H1 (cell line): ENCODE measurements around the gene TXNRD2. TPM values are rescaled to one million over a fixed set of nuclear protein-coding genes. Genes with fewer than 3 reads are reported as not detected.
A peak's percentile ranks its signal among the peaks of the same experiment; 100 is the strongest.

Experiments used
- CTCF ChIA-PET: fragments of 300-600 bp; sonication (Branson Sonifier 250); formaldehyde crosslinking; loops from one replicate; lab custom pipeline; 2021; ENCODE audit not compliant: partially characterized antibody; lab: Charles Lee
- POLR2A ChIA-PET: fragments of 300-600 bp; sonication (Branson Sonifier 250); formaldehyde crosslinking; loops from one replicate; lab custom pipeline; 2021; ENCODE audit warnings: inconsistent platforms; ENCODE audit not compliant: partially characterized antibody; lab: Charles Lee
- DNase-seq, 2 experiments: peaks; one replicate each; pipeline versions ENCODE4 v3.0.0 to v3.0.0-alpha.2; 2010 to 2022; ENCODE audit warnings: low spot score in 2 of 2, low read depth in 1 of 2, mixed read lengths in 1 of 2
- FAIRE-seq: peaks from 2 replicates; lab custom pipeline; 2011; peaks lifted over from hg19 to GRCh38; lab: Jason Lieb, UNC
- H2AFZ ChIP-seq: 2 replicates; pipeline ENCODE4 v1.8.1; 2012; ENCODE audit warnings: low read length, inconsistent platforms
- H2AK5ac ChIP-seq: 2 replicates; pipeline ENCODE4 v1.6.1; 2013; ENCODE audit warnings: low read depth, low read length
- H2BK120ac ChIP-seq: replicated peaks from 2 replicates; pipeline ENCODE3; 2013; ENCODE audit warnings: low read depth, low read length, inconsistent platforms
- H2BK12ac ChIP-seq: 2 replicates; pipeline ENCODE4 v1.6.1; 2013; ENCODE audit warnings: low read depth, low read length
- H2BK15ac ChIP-seq: 2 replicates; pipeline ENCODE4 v1.6.1; 2013; ENCODE audit warnings: low read length
- H2BK20ac ChIP-seq: 2 replicates; pipeline ENCODE4 v1.6.1; 2013; ENCODE audit warnings: low read length
- H2BK5ac ChIP-seq: 2 replicates; pipeline ENCODE4 v1.6.1; 2013; ENCODE audit warnings: low read depth, low read length
- H3K14ac ChIP-seq: 2 replicates; pipeline ENCODE4 v1.6.1; 2013; ENCODE audit warnings: inconsistent platforms; ENCODE audit not compliant: insufficient read length
- H3K18ac ChIP-seq: 2 replicates; pipeline ENCODE4 v1.6.1; 2013; ENCODE audit warnings: low read length; ENCODE audit errors: extremely low read depth
- H3K23ac ChIP-seq: 2 replicates; pipeline ENCODE4 v1.6.1; 2013; ENCODE audit warnings: inconsistent platforms; ENCODE audit not compliant: insufficient read length
- H3K23me2 ChIP-seq: 2 replicates; pipeline ENCODE4 v1.6.1; 2013; ENCODE audit warnings: low read depth, low read length
- H3K27ac ChIP-seq: 2 replicates; pipeline ENCODE4 v1.6.1; 2011; ENCODE audit warnings: low read depth, low read length, inconsistent platforms
- H3K27me3 ChIP-seq, 4 experiments: replicated peaks in 1 of 4; 1 replicate in 1 of 4; 2 replicates in 3 of 4; pipeline versions ENCODE4 v1.6.1 to v1.8.1; 2011 to 2013; ENCODE audit warnings: low read length in 3 of 4, mild to moderate bottlenecking in 3 of 4, inconsistent platforms in 2 of 4, mixed read lengths in 2 of 4, moderate library complexity in 1 of 4; ENCODE audit not compliant: control insufficient read depth in 3 of 4, insufficient read depth in 3 of 4; ENCODE audit errors: extremely low read depth in 1 of 4
- H3K36me3 ChIP-seq, 4 experiments: 2 replicates each; pipeline versions ENCODE4 v1.6.1 to v1.8.1; 2011 to 2013; ENCODE audit warnings: mild to moderate bottlenecking in 4 of 4, low read length in 3 of 4, moderate library complexity in 2 of 4, control low read depth in 1 of 4, inconsistent platforms in 1 of 4; ENCODE audit not compliant: insufficient read depth in 4 of 4, control insufficient read depth in 2 of 4
- H3K4ac ChIP-seq: replicated peaks from 2 replicates; pipeline ENCODE3; 2013; ENCODE audit warnings: low read length, low read depth, mixed read lengths, inconsistent platforms; ENCODE audit not compliant: insufficient read length
- H3K4me1 ChIP-seq, 4 experiments: replicated peaks in 1 of 4; 1 replicate in 1 of 4; 2 replicates in 3 of 4; pipeline versions ENCODE4 v1.6.1 to v1.8.1; 2011 to 2013; ENCODE audit warnings: low read length in 3 of 4, inconsistent platforms in 2 of 4, mixed read lengths in 1 of 4; ENCODE audit not compliant: insufficient read depth in 4 of 4, control insufficient read depth in 3 of 4
- H3K4me2 ChIP-seq, 2 experiments: 2 replicates each; pipeline versions ENCODE4 v1.6.1 to v1.8.1; 2011 to 2013; ENCODE audit warnings: low read depth in 2 of 2, low read length in 2 of 2, control low read depth in 1 of 2, inconsistent platforms in 1 of 2, mild to moderate bottlenecking in 1 of 2; ENCODE audit not compliant: insufficient read depth in 1 of 2
- H3K4me3 ChIP-seq, 4 experiments: fragments of 200-600, 300-600 bp in 1 of 4; sonication (generic), shearing (Covaris generic), sonication (Bioruptor Twin) in 1 of 4; 2 replicates each; pipeline versions ENCODE4 v1.5.1 to v1.8.1; 2011 to 2016; ENCODE audit warnings: low read length in 4 of 4, low read depth in 3 of 4, control low read depth in 2 of 4, inconsistent platforms in 2 of 4, mild to moderate bottlenecking in 2 of 4, mixed read lengths in 1 of 4, moderate library complexity in 1 of 4; ENCODE audit not compliant: insufficient read depth in 2 of 4; ENCODE audit errors: extremely low read depth in 1 of 4
- H3K56ac ChIP-seq: replicated peaks from 2 replicates; pipeline ENCODE3; 2013; ENCODE audit warnings: low read depth, mild to moderate bottlenecking, mixed read lengths, low read length, inconsistent platforms; ENCODE audit not compliant: insufficient read length
- H3K79me1 ChIP-seq: 2 replicates; pipeline ENCODE4 v1.6.1; 2013; ENCODE audit warnings: low read depth, low read length, control low read depth
- H3K79me2 ChIP-seq, 2 experiments: 2 replicates each; pipeline versions ENCODE4 v1.6.1 to v1.8.1; 2012 to 2013; ENCODE audit warnings: low read length in 2 of 2, mild to moderate bottlenecking in 2 of 2, inconsistent platforms in 1 of 2; ENCODE audit not compliant: insufficient read depth in 2 of 2, control insufficient read depth in 1 of 2
- H3K9ac ChIP-seq, 4 experiments: replicated peaks in 1 of 4; 1 replicate in 1 of 4; 2 replicates in 3 of 4; pipeline versions ENCODE4 v1.6.1 to v1.8.1; 2011 to 2013; ENCODE audit warnings: low read depth in 3 of 4, low read length in 3 of 4, control low read depth in 2 of 4, mild to moderate bottlenecking in 2 of 4, moderate library complexity in 2 of 4, inconsistent platforms in 1 of 4; ENCODE audit errors: extremely low read depth in 1 of 4
- H3K9me3 ChIP-seq, 2 experiments: 2 replicates each; pipeline versions ENCODE4 v1.6.1 to v1.8.1; 2012 to 2013; ENCODE audit warnings: mild to moderate bottlenecking in 2 of 2, moderate library complexity in 2 of 2, control low read depth in 1 of 2, inconsistent platforms in 1 of 2, low read depth in 1 of 2, low read length in 1 of 2, mixed read lengths in 1 of 2; ENCODE audit not compliant: insufficient read depth in 2 of 2
- H4K20me1 ChIP-seq, 2 experiments: replicated peaks in 1 of 2; 2 replicates each; pipeline versions ENCODE3 to v1.8.1; 2011 to 2013; ENCODE audit warnings: inconsistent platforms in 2 of 2, low read length in 2 of 2, mild to moderate bottlenecking in 1 of 2; ENCODE audit not compliant: insufficient read depth in 2 of 2, control insufficient read depth in 1 of 2
- H4K5ac ChIP-seq: 2 replicates; pipeline ENCODE4 v1.6.1; 2013; ENCODE audit warnings: low read length, low read depth, mixed read lengths, inconsistent platforms; ENCODE audit not compliant: insufficient read length
- H4K8ac ChIP-seq: 2 replicates; pipeline ENCODE4 v1.8.0; 2013; ENCODE audit warnings: mild to moderate bottlenecking, moderate library complexity, low read length, inconsistent platforms; ENCODE audit not compliant: insufficient read depth; ENCODE audit errors: extremely low read depth
- H4K91ac ChIP-seq: replicated peaks from 2 replicates; pipeline ENCODE3; 2013; ENCODE audit warnings: low read length, mixed read lengths, inconsistent platforms; ENCODE audit not compliant: insufficient read length
- WGBS, 2 experiments: shearing (Covaris generic) in 1 of 2; methylation state at CpG; one replicate each; pipeline versions ENCODE4 v1.1.6 to v1.1.7; 2013 to 2015; ENCODE audit warnings: low lambda C conversion rate in 2 of 2, mixed read lengths in 2 of 2, inconsistent platforms in 1 of 2, low coverage in 1 of 2, missing lambda C conversion rate in 1 of 2; ENCODE audit not compliant: insufficient replicate concordance in 2 of 2, insufficient coverage in 1 of 2, insufficient read length in 1 of 2; ENCODE audit errors: extremely low coverage in 1 of 2, missing lambda C conversion rate in 1 of 2; 5-methylcytosine and 5-hydroxymethylcytosine counted together
- polyA plus RNA-seq, 7 experiments: library from polyadenylated mRNA; depleted of rRNA in 3 of 7; stranded (reverse) in 5 of 7; unstranded in 2 of 7; fragments of >200 nt in 5 of 7; fragments of 200-250 nt in 2 of 7; gene quantifications; 1 replicate in 5 of 7; 2 replicates in 1 of 7; 4 replicates in 1 of 7; pipeline versions ENCODE4 v1.2.1 to v1.2.3, GENCODE V29; 2011 to 2013; ENCODE audit warnings: missing spikeins in 2 of 7, mixed read lengths in 2 of 7
- total RNA-seq: library from RNA; stranded (reverse); fragmentation: NEBNext Ultra II Directional; extraction: Animal tissue kit (Norgen Biotek cat#: 25700); gene quantifications from 2 replicates; pipeline ENCODE4 v1.2.1, GENCODE V29; 2021

The TXNRD2 gene
- total and polyA plus RNA-seq, 2 of the 8 experiments (the other 6 are each of a cell fraction or from before 2014, with no cell fraction given) = 14.8 to 21.9 TPM

DNA sequence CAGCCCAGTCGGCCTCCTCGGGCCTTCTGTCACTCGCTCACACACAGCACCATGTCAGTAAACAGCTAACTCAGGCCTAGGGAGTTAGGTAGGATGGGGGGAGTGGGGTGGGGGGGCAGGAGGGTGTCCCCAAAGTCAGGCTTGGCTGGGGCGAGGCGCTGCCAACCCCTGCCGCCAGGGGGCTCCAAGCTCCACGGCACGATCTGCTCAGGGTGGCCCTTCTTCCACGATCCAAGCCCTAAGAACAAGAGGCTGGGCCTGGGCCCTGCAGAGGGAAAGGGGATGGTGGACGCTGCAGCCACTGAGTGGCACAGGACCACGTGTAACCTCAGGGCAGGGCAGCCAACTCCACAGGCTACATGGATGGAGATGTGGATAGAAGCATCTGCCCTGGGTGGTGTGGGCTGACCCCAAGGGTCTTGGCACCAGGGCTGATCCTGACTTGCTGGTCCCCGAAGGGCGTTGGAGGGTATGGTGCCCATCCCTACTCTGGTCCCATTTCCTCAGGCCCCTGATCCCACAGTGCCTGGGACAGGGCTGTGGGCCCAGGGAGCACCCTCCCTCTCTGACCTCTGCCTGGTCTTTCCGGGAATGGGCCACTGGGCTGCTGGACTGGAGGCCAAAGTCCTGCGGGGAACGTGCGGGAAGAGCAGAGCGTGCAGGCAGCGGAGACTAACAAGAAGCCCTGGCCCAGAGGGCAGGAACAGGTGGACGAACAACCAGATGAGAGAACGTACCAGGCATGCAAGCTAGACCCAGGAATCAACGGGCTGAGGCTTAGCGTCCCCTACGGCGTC, 29.1 kb upstream of the TXNRD2 start:
- no peak overlapping the region for H4K91ac ChIP-seq
- H2AFZ ChIP-seq = no peak overlapping the region
- H3K79me2 ChIP-seq = no peaks in the 10 kb centered on the region
- no peak overlapping the region for H2AK5ac ChIP-seq
- H3K23me2 ChIP-seq = no peaks in the 10 kb centered on the region; the same call in 1 of the 2 replicates
- H2BK12ac ChIP-seq = no peak overlapping the region
- H2BK15ac ChIP-seq = no peak overlapping the region
- no peak overlapping the region for H2BK5ac ChIP-seq
- H3K9me3 ChIP-seq = no peaks in the 10 kb centered on the region
- no peak overlapping the region for H3K27ac ChIP-seq
- H3K56ac ChIP-seq = no peak overlapping the region
- no peak overlapping the region; the same call in 1 of the 2 replicates for H3K18ac ChIP-seq
- no peak overlapping the region for H3K9ac ChIP-seq
- H3K79me1 ChIP-seq = no peaks in the 10 kb centered on the region
- H4K8ac ChIP-seq = no peak overlapping the region
- no peaks in the 10 kb centered on the region for H3K27me3 ChIP-seq
- FAIRE-seq = no peak
- H3K4ac ChIP-seq = no peak overlapping the region
- no peak overlapping the region for H4K5ac ChIP-seq
- 75% methylated on average over 20 of the region's 25 CpGs; no CpG with 5 or more reads in 1 of the 2 experiments for WGBS, 2 experiments
- ChIA-PET CTCF (interaction anchor here (0.7 to 16.2 kb wide), 21 partner anchors 9 to 250 kb away, joined by 3 to 369 read pairs (median 4); no protein-coding TSS in a partner anchor), POLR2A (interaction anchor here (0.6 to 4.2 kb wide), 11 partner anchors 8 to 147 kb away, joined by 3 to 17 read pairs (median 4); partner anchors contain the start of gene TRMT2A)
- H3K4me2 ChIP-seq = no peak overlapping the region
- H3K23ac ChIP-seq = no peak overlapping the region
- peak in 1 of 2 experiments; percentile 96 for DNase-seq
- peaks cover 8 to 24% (median 12%) of the 10 kb centered on the region in 4 experiments; a peak in 6 of 8 replicates for H3K36me3 ChIP-seq
- no peak overlapping the region for H2BK120ac ChIP-seq
- H3K14ac ChIP-seq = no peak overlapping the region
- no peak overlapping the region for H2BK20ac ChIP-seq
- peaks cover 3 to 11% (median 10%) of the 10 kb centered on the region in 4 experiments; a peak in 6 of 7 replicates for H3K4me1 ChIP-seq
- H4K20me1 ChIP-seq = peaks cover 8 to 14% of the 10 kb centered on the region in 2 experiments
- H3K4me3 ChIP-seq = no peak overlapping the region
